HG02571 (cell line): ENCODE results near the gene OTX2.

ENCODE experiments used
- ATAC-seq: cut with Tn5 transposase; IDR thresholded peaks from one replicate; pipeline ENCODE4 v1.9.1; 2021; ENCODE audit warnings: mild to moderate bottlenecking, moderate library complexity; ENCODE audit not compliant: unreplicated experiment

The OTX2 gene

GRCh38 chr14:56797003-56797568 is 13.2 kb downstream of the OTX2 start:
- ATAC-seq: no peak

- ATAC-seq: no peak
Measured at GRCh38 chr14:56796259-56796658, 14.0 kb downstream of the OTX2 start.

GRCh38 chr14:56795284-56795622 is 15.0 kb downstream of the OTX2 start:
- no peak for ATAC-seq

GRCh38 chr14:56794557-56795283 is 15.6 kb downstream of the OTX2 start:
- ATAC-seq: no peak

DNA sequence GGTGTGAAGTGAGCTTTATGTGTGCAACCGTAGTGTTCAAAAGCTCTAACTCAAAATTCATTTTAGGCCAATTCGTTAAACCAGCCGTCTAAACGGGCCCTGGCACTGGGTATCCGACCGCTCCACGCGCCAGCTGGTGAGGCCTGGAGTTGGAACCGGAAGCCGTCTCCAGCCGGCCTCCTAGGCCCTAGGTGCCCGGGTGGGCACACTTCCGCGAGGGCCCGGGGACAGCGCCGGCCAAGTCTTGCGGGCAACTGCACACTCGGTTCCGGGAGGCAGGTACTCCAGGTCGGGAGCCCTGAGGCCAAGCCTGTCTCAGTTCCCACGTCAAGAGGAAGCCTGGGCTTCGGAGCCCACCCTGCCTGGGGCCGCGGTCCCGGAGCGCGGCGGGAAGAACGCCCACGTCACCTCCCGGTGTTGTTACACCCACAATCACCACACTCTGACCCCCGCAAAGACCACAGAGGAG is 16.2 kb downstream of the OTX2 start:
- no peak for ATAC-seq

DNA sequence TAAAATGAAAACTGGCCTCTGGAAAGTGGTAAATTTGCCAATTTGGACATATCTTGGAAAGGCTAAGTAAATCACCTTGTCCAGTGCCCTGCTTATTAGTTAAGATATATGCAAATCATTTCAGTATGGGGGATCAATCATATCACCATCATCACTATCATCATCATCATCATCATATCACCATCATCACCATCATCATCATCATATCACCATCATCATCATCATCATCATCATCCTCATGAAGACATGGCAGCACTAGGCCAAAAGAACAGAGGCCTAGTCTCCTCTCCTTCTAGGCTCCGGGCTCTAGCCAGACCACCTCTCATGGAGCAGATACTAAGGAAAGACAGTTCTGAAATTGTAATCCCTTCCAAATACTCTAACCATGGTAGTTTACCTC is 20.3 kb downstream of the OTX2 start:
- no peak for ATAC-seq

DNA sequence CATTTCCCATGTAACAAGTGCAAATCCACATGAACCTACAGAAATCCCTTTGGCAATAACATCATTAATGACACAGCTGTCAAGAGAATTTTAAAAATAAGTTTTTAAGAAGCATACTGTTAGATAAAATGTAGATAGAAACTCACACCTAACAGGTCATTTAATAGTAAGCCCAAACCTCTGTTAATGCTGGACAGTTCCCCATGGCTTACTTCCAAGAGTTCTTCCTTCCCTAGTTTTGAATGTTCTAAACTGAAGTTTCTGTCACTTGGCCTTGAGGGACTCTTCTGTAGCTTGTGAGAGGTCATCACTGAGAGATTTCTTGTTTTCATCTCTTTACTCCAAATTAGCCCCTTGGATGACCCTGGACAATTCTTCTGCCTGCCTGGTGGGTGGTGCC is 22.7 kb downstream of the OTX2 start:
- no peak for ATAC-seq

GRCh38 chr14:56782711-56783110 is 27.6 kb downstream of the OTX2 start:
- ATAC-seq: no peak

DNA sequence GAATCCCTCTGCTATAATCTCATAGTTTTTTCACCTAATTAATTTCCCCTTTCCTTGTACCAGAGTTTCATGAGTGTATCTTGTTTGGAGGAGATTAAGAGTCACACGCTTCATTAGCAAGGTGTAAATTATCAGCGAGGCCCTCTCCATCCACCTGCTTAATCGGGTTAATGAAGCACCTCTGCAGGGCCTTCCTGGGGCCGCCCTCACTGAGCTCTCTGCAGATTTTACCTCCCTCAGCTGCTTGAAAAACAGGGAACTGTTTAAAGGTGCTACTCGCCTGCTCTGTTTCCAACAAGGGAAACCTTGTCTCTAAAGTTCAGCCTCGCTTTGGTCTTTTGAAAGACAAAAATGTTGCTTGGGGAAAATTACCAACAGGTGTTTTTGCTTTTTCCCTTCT is 35.8 kb downstream of the OTX2 start:
- no peak for ATAC-seq

- ATAC-seq: no peak
Measured at GRCh38 chr14:56770512-56770911, 39.8 kb downstream of the OTX2 start.

- ATAC-seq: no peak
Measured at GRCh38 chr14:56760164-56760914, 49.9 kb downstream of the OTX2 start.

- no peak for ATAC-seq
Measured at GRCh38 chr14:56759633-56760032, 50.6 kb downstream of the OTX2 start.

GRCh38 chr14:56759094-56759493 is 51.2 kb downstream of the OTX2 start:
- ATAC-seq: no peak

DNA sequence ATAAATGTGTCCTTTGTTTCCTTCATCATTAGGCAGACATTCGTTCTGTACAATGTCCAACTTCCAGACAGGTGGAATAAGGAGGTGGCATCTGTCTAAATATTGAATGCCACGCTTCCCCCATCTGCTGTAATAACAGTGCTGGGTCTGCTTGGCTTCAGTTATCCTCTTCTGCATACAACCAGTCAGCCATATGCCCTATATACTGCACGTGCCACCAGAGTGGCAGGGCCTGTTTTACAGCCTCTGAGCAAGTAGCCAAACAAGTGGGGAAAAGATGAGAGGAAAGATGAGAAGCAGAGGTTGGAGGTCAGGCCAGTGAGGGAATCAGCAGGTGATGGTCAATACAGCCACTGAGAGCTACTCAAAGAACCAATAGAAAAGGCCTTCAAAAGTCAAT is 55.4 kb downstream of the OTX2 start:
- no peak for ATAC-seq

DNA sequence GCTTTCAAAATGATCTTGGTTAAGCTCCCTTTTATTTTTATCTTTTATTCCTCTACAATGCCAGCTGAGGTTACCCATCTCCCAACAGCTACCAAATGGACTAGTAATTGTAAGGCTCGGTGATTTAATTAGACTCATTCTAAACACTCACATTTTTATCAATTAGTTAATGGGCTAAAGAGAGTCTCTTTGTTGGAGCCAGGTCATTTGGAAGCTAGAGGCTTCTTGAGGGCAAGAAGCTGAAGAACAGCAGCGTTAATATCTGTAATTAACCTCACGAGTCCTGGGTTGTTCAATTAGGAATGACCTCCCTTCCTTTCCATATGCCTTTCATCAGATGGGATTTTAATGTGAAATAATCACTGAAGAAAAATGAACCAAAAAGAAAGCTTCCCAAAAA is 56.9 kb downstream of the OTX2 start:
- no peak for ATAC-seq

GRCh38 chr14:56752428-56752827 is 57.9 kb downstream of the OTX2 start:
- ATAC-seq: no peak

DNA sequence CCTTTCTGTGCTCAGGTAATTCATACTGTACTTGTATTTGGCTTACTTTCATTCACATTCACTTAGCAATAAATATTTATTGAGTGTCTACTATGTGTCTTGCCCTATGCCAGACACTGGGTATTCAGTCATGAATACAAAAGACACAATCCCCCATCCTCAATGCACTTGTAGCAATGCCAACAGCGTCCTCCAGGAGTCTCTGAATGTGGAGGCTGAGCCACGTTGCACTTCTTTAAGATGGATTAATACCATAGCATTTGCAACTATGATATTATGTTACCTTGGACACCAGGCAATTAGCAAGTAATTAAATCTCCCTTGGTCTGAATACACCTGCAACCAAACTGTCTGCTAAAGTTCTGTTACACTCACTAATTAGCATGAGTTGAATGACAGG is 58.8 kb downstream of the OTX2 start:
- no peak for ATAC-seq
